GM18517 (cell line): ENCODE results near the gene TMEM9.

Experiments used
- ATAC-seq: cut with Tn5 transposase; IDR thresholded peaks from one replicate; pipeline ENCODE4 v1.9.1; 2021; ENCODE audit warnings: mild to moderate bottlenecking, moderate library complexity; ENCODE audit not compliant: unreplicated experiment

TMEM9 gene

GRCh38 chr1:201111156-201111555 lies 43.1 kb downstream of the TMEM9 start:
- no peak for ATAC-seq

GRCh38 chr1:201110616-201111015 lies 43.7 kb downstream of the TMEM9 start:
- ATAC-seq = no peak

GRCh38 chr1:201110138-201110537 lies 44.1 kb downstream of the TMEM9 start:
- ATAC-seq = no peak

GRCh38 chr1:201109651-201110050 lies 44.6 kb downstream of the TMEM9 start:
- no peak for ATAC-seq

GRCh38 chr1:201108614-201109013 lies 45.7 kb downstream of the TMEM9 start:
- no peak for ATAC-seq

GRCh38 chr1:201105688-201106087 lies 48.6 kb downstream of the TMEM9 start:
- ATAC-seq = no peak

- ATAC-seq = no peak
These were observed 50.1 kb downstream of the TMEM9 start for GRCh38 chr1:201104141-201104540.

- no peak for ATAC-seq
These were observed 50.6 kb downstream of the TMEM9 start for GRCh38 chr1:201103666-201104065.

GRCh38 chr1:201100169-201100930 lies 53.9 kb downstream of the TMEM9 start:
- ATAC-seq = no peak

GRCh38 chr1:201098992-201099677 lies 55.1 kb downstream of the TMEM9 start:
- no peak for ATAC-seq

GRCh38 chr1:201096977-201097856 lies 57.1 kb downstream of the TMEM9 start:
- ATAC-seq = no peak

GRCh38 chr1:201096041-201096461 lies 58.2 kb downstream of the TMEM9 start:
- ATAC-seq = no peak

- no peak for ATAC-seq
These were observed 58.7 kb downstream of the TMEM9 start for GRCh38 chr1:201095581-201095980.

GRCh38 chr1:201094832-201095231 lies 59.4 kb downstream of the TMEM9 start:
- ATAC-seq = no peak

GRCh38 chr1:201093962-201094361 lies 60.3 kb downstream of the TMEM9 start:
- ATAC-seq = no peak

- no peak for ATAC-seq
These were observed 60.7 kb downstream of the TMEM9 start for GRCh38 chr1:201093561-201093960.

GRCh38 chr1:201092738-201093137 lies 61.5 kb downstream of the TMEM9 start:
- ATAC-seq = no peak

- no peak for ATAC-seq
These were observed 63.0 kb downstream of the TMEM9 start for GRCh38 chr1:201091256-201091655.

GRCh38 chr1:201090541-201090940 lies 63.7 kb downstream of the TMEM9 start:
- no peak for ATAC-seq

- ATAC-seq = no peak
These were observed 64.7 kb downstream of the TMEM9 start for GRCh38 chr1:201089596-201089995.

GRCh38 chr1:201088901-201089525 lies 65.3 kb downstream of the TMEM9 start:
- no peak for ATAC-seq
